GM12801 (cell line): ENCODE measurements around the gene SAP30L.

ENCODE experiments used
- CTCF ChIP-seq: IDR thresholded peaks from one replicate; pipeline ENCODE4 v1.5.1; 2011; ENCODE audit warnings: control low read depth; ENCODE audit not compliant: insufficient read length; ENCODE audit errors: extremely low read depth

The SAP30L gene

GRCh38 chr5:154437281-154437965 is 8.4 kb upstream of the SAP30L start:
- TF ChIP-seq CTCF, result no peak

- no peak for TF ChIP-seq CTCF
Observed at GRCh38 chr5:154440540-154440939, 5.3 kb upstream of the SAP30L start.

DNA sequence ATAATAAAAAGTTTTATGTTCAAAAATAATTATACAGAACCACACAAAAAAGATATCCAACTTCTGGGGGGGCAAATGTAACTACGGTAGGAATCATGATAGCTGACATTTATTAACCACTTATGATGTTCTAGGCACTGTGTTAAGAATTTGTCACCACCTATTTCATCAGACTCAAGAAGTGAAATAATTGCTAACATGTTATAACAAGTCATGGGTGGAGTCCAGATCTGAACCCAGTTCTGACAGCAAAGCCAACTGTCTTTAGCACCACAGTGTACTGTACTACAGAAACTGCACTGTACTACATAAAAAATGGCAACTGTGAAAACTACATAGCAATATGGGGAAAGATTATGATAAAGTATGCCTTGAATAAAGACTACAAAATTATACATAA is 3.0 kb upstream of the SAP30L start:
- TF ChIP-seq CTCF, result no peak

- no peak for TF ChIP-seq CTCF
Observed at GRCh38 chr5:154444556-154445421, 1.0 kb upstream of the SAP30L start.

DNA sequence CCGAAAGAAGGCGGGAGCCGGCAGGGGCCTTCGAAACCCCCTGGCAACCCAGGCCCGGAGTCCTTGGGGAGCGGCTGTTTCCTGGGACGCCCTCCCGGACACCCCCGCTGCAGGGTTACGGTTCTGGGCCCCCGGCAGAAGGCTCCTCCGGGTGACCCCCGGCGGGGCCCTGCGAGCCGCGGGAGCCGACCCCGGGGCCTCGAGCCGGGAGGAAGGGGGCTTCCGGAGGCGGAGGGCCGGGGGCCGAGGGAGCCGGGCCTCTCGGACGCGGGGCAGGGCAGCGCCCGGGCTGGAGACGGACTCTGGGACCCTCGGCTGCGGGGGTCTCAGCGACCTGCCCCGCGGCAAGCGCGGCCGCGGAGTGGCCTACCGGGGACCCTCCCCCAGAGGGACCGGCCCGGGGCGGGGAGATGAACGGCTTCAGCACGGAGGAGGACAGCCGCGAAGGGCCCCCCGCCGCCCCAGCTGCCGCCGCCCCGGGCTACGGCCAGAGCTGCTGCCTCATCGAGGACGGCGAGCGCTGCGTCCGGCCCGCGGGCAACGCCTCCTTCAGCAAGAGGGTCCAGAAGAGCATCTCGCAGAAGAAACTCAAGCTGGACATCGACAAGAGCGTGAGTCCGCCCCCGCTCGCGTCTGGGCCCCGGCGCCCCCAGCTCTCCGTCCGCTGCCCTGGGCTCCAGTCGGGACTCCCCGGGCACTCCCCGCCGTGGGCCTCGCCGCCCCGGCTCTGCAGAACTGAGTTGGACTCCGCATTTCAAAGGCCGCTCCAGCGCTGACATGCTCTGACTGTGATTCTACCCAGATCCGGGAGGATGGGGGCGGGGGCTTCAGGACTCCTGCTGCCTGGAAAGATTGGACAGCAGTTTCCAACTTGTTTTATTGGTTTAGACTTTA is 645 bp downstream of the SAP30L start:
- TF ChIP-seq CTCF, result no peak

DNA sequence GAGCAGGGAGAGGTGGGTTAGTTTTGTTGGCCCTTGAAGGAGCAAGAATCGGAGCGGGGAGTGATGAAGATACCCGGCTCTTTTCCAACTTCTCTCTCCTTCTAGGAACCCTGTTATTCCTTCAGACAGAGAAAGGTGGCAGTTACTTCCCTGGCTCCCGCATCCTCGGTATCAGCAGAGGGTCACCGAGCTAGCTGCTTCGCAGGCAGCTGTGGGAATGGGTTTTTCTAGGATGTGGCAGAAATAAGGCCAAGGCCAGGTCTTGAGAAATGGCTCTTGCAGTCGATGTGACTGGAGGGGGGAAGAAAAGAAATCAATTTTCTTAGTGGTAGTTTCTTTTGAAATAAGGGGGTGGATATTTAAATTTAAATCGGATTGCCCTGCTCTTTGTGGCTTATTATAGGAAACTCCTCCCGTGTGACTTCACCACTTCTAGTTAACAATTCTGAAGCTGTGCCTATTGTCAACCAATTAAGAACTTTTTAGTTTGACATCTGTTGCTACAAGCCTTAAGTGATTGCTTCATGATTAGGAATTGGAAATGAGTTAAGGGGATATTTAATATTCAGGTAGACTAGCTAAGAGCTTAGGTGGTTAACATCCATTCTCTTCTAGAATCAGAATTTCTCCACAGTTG is 1.4 kb downstream of the SAP30L start:
- TF ChIP-seq CTCF, result no peak
